Skeletal muscle cell (primary cell): Measurements from ENCODE around the gene AGAP3.

ENCODE experiments used
- DNase-seq: peaks from one replicate; pipeline ENCODE4 v3.0.0-alpha.2; 2010; ENCODE audit warnings: low read depth
- H3K4me3 ChIP-seq: 2 replicates; pipeline ENCODE4 v1.5.1; 2011; ENCODE audit warnings: low read depth, mild to moderate bottlenecking, control low read depth, low read length, moderate library complexity

Gene AGAP3

GRCh38 chr7:151119902-151120301 is 33.6 kb downstream of the AGAP3 start:
- no peak overlapping the region for H3K4me3 ChIP-seq
- no peak for DNase-seq

GRCh38 chr7:151120896-151121295 is 34.6 kb downstream of the AGAP3 start:
- no peak for DNase-seq
- no peak overlapping the region for H3K4me3 ChIP-seq

- no peak overlapping the region for H3K4me3 ChIP-seq
- no peak for DNase-seq
These were observed 35.3 kb downstream of the AGAP3 start for GRCh38 chr7:151121380-151122170.

- H3K4me3 ChIP-seq, result no peak overlapping the region
- DNase-seq, result no peak
These were observed 36.0 kb downstream of the AGAP3 start for GRCh38 chr7:151122276-151122675.

- H3K4me3 ChIP-seq, result no peak overlapping the region
- no peak for DNase-seq
These were observed 36.5 kb downstream of the AGAP3 start for GRCh38 chr7:151122796-151123157.

GRCh38 chr7:151123158-151123821 is 37.0 kb downstream of the AGAP3 start:
- DNase-seq, result no peak
- H3K4me3 ChIP-seq, result no peak overlapping the region

- H3K4me3 ChIP-seq, result no peak overlapping the region
- peak; percentile 27 for DNase-seq
These were observed 37.7 kb downstream of the AGAP3 start for GRCh38 chr7:151123822-151124464.

- DNase-seq, result no peak
These were observed 38.2 kb downstream of the AGAP3 start for GRCh38 chr7:151124481-151124880.

GRCh38 chr7:151124899-151125399 is 38.7 kb downstream of the AGAP3 start:
- no peak overlapping the region for H3K4me3 ChIP-seq
- no peak for DNase-seq

More at GRCh38 chr7:151124481-151124880, 38.2 kb downstream of the AGAP3 start:
- H3K4me3 ChIP-seq, result no peak overlapping the region

GRCh38 chr7:151125470-151125845 is 39.2 kb downstream of the AGAP3 start:
- no peak for DNase-seq
- peak overlapping the region; percentile 22 for H3K4me3 ChIP-seq

- H3K4me3 ChIP-seq, result peak overlapping the region; percentile 22
- no peak for DNase-seq
These were observed 39.7 kb downstream of the AGAP3 start for GRCh38 chr7:151125846-151126481.

- no peak overlapping the region for H3K4me3 ChIP-seq
- DNase-seq, result no peak
These were observed 40.3 kb downstream of the AGAP3 start for GRCh38 chr7:151126491-151127137.

GRCh38 chr7:151128144-151128543 is 41.9 kb downstream of the AGAP3 start:
- DNase-seq, result no peak
- no peak overlapping the region for H3K4me3 ChIP-seq

- H3K4me3 ChIP-seq, result no peak overlapping the region
- no peak for DNase-seq
These were observed 42.4 kb downstream of the AGAP3 start for GRCh38 chr7:151128716-151129115.

- no peak overlapping the region for H3K4me3 ChIP-seq
- DNase-seq, result no peak
These were observed 43.1 kb downstream of the AGAP3 start for GRCh38 chr7:151129117-151129959.

GRCh38 chr7:151129960-151130591 is 43.8 kb downstream of the AGAP3 start:
- no peak overlapping the region for H3K4me3 ChIP-seq
- DNase-seq, result no peak

- DNase-seq, result no peak
- H3K4me3 ChIP-seq, result no peak overlapping the region
These were observed 44.5 kb downstream of the AGAP3 start for GRCh38 chr7:151130741-151131157.

- no peak overlapping the region for H3K4me3 ChIP-seq
- no peak for DNase-seq
These were observed 44.9 kb downstream of the AGAP3 start for GRCh38 chr7:151131224-151131591.
